Lower leg skin (tissue), 4 donors: ENCODE data around the gene SREBF1. TPM values are rescaled to one million over a fixed set of nuclear protein-coding genes. Genes with fewer than 3 reads are reported as not detected.
A peak's percentile ranks its signal among the peaks of the same experiment; 100 is the strongest.

ENCODE experiments used
- DNase-seq, 2 donors: peaks; one replicate each; pipeline ENCODE4 v3.0.0-alpha.2; 2019; ENCODE audit warnings: low spot score in 2 of 2
- H3K4me3 ChIP-seq: fragments of 200-600 bp; sonication (generic); 2 replicates; pipeline ENCODE4 v1.5.1; 2017; ENCODE audit warnings: mild to moderate bottlenecking, low read depth; ENCODE audit not compliant: poor library complexity, severe bottlenecking
- CTCF ChIP-seq, 3 donors: fragments of 450-650 bp; IDR thresholded peaks; one replicate each; pipeline ENCODE4 v1.5.1; 2016; ENCODE audit warnings: antibody characterized with exemption in 3 of 3, mild to moderate bottlenecking in 3 of 3, moderate library complexity in 2 of 3
- POLR2A ChIP-seq, 2 donors: fragments of 450-650 bp; IDR thresholded peaks; one replicate each; pipeline ENCODE4 v1.6.1; 2016 to 2017; ENCODE audit warnings: antibody characterized with exemption in 2 of 2, mild to moderate bottlenecking in 1 of 2, moderate library complexity in 1 of 2
- WGBS, 2 donors: methylation state at CpG; one replicate each; pipeline ENCODE4 v1.1.5; 2018; 5-methylcytosine and 5-hydroxymethylcytosine counted together
- intact Hi-C: fragments of 100-400 bp; cut with DNase I; formaldehyde crosslinking; loops from one replicate; pipeline ENCODE4 v1.15.0; 2023; ENCODE audit warnings: low total_unique reads
- total RNA-seq, 4 donors: library from RNA; depleted of rRNA; stranded (reverse); fragments of >200 nt; gene quantifications; one replicate each; pipeline ENCODE4 v1.1.0, GENCODE V29; 2016

The SREBF1 gene
- total RNA-seq, 4 donors from 2014 or later: 54.3 to 146 (median 102) TPM

- no peak overlapping the region for H3K4me3 ChIP-seq
- DNase-seq: no peak
- WGBS, 2 donors: 50 to 78% methylated on average over 3 of the region's 3 CpGs
- intact Hi-C loops: loop anchor here (5.0 kb wide), 1 partner anchor 1431 kb away; no protein-coding TSS in a partner anchor
- TF ChIP-seq POLR2A (IDR thresholded peaks at IDR 0.05) (no peak), CTCF (IDR thresholded peaks at IDR 0.05) (no peak)
Measured at GRCh38 chr17:17866425-17866824, 29.6 kb upstream of the SREBF1 start.

GRCh38 chr17:17865035-17865434 is 28.2 kb upstream of the SREBF1 start:
- TF ChIP-seq CTCF (IDR thresholded peaks at IDR 0.05): no peak
- DNase-seq: no peak
- 88 to 97% methylated on average over 1 of the region's 1 CpG for WGBS, 2 donors
- H3K4me3 ChIP-seq: no peak overlapping the region
- intact Hi-C loops: loop anchor here (5.0 kb wide), 1 partner anchor 1432 kb away; no protein-coding TSS in a partner anchor

- DNase-seq: no peak
- no peak overlapping the region for H3K4me3 ChIP-seq
- intact Hi-C loops: loop anchor here (5.0 kb wide), 1 partner anchor 178 kb away; the partner anchor contains the start of gene RAI1
- 73 to 85% methylated on average over 5 of the region's 5 CpGs for WGBS, 2 donors
- TF ChIP-seq CTCF (IDR thresholded peaks at IDR 0.05) (no peak), POLR2A (IDR thresholded peaks at IDR 0.05) (no peak)
Measured at GRCh38 chr17:17860766-17861107, 24.0 kb upstream of the SREBF1 start.

- 25 to 34% methylated on average over 7 to 9 of the region's 9 CpGs for WGBS, 2 donors
- DNase-seq: peak in 1 of 2 donors; percentile 92
- peak in 1 of 3 donors; percentile 79 for TF ChIP-seq CTCF (IDR thresholded peaks at IDR 0.05)
- TF ChIP-seq POLR2A (IDR thresholded peaks at IDR 0.05): no peak
- no peak overlapping the region for H3K4me3 ChIP-seq
- intact Hi-C loops: loop anchor here (5.0 kb wide), 1 partner anchor 178 kb away; the partner anchor contains the start of gene RAI1
Measured at GRCh38 chr17:17859909-17860765, 23.4 kb upstream of the SREBF1 start.

- H3K4me3 ChIP-seq: no peak overlapping the region
- intact Hi-C loops: no loop called here
- TF ChIP-seq CTCF (IDR thresholded peaks at IDR 0.05) (no peak), POLR2A (IDR thresholded peaks at IDR 0.05) (no peak)
- DNase-seq: no peak
- WGBS, 2 donors: 83 to 87% methylated on average over 4 of the region's 4 CpGs
Measured at GRCh38 chr17:17857496-17857895, 20.7 kb upstream of the SREBF1 start.
